ENCODE measurements around the gene E2F6. TPM values are rescaled to one million over a fixed set of nuclear protein-coding genes. Genes with fewer than 3 reads are reported as not detected.

The E2F6 gene
- total and polyA plus RNA-seq, 2 of the 4 experiments (the other 2 are of a cell fraction) = 8.2 to 10.9 TPM

DNA sequence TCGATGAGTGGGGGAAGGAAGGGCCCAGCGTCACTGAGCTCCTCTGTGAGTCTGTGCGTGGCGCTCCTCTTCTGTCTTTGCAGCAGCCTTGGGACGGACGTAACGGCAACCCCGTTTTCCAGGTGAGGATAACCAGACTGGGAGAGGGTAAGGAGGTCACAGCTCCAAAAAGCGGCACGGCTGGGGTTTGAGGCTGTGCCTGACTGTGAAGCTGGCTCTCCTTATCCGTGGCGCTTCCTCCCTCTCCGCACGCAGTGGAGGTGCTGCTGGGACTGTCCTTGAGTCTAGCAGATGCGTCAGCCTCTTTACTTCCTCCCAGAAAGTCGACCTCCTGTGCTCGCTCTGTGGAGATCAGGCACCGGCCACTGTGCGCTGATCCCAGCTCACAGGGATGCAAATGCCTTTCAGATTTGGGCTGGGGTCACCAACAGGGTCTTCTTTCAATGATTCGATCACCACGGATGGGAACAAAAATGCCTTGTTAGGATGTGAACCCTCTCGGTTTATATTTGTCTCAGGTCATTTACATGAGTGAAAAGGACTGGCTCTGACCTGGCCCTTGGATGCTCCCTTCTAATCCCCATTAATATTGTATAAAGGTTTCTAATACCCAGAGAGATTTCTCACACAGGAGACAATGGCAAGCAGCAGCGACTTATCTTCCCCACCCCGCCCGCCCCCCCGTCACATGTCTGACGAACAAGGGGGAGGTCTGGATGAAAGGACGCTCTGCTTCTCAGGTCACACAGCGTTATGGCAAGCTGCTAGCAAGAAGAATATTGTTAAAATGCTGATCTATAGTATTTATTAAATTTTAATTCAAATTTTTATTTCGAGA lies 30.1 kb upstream of the E2F6 start:
- H3K56ac ChIP-seq (ENCODE audit: extremely low read depth, insufficient read depth, low read length) = no peak overlapping the region
- no peaks in the 10 kb centered on the region for H3K36me3 ChIP-seq (ENCODE audit: control insufficient read depth, insufficient read depth, low read length)
- H3K27me3 ChIP-seq (ENCODE audit: control insufficient read depth, insufficient read depth, low read length) = peaks cover 57% of the 10 kb centered on the region
- ATAC-seq (ENCODE audit: low read depth) = peak; percentile 32; the same call in 1 of the 2 replicates
- no peak overlapping the region for H2BK5ac ChIP-seq (ENCODE audit: low read depth, low read length, poor library complexity, severe bottlenecking)
- WGBS, 2 experiments (ENCODE audit: extremely low coverage in 2 of 2, insufficient read length in 1 of 2) = 25% methylated on average over 14 of the region's 30 CpGs; no CpG with 5 or more reads in 1 of the 2 experiments
- no peak overlapping the region for H4K8ac ChIP-seq (ENCODE audit: low read depth in 2 of 2, low read length in 2 of 2)
- in situ Hi-C loops (cut with MboI; ENCODE audit: low sequenced_read_pairs) = no loop called here
- H2BK20ac ChIP-seq (ENCODE audit: low read depth, low read length) = no peak overlapping the region
- no peak overlapping the region for H4K5ac ChIP-seq (ENCODE audit: low read depth, low read length)
- no peak overlapping the region for H3K27ac ChIP-seq (ENCODE audit: insufficient read depth, low read length)
- no peak overlapping the region for H2BK15ac ChIP-seq (ENCODE audit: low read depth, low read length)
- no peaks in the 10 kb centered on the region for H4K20me1 ChIP-seq (ENCODE audit: insufficient read depth, low read length)
- no peak overlapping the region for H2AK9ac ChIP-seq (replicated peaks; ENCODE audit: low read depth, low read length, poor library complexity)
- no peak overlapping the region for H3K14ac ChIP-seq (replicated peaks; ENCODE audit: low read depth, low read length)
- H3K18ac ChIP-seq (ENCODE audit: low read depth, low read length) = no peak overlapping the region
- H3K9ac ChIP-seq (ENCODE audit: low read depth, low read length) = no peak overlapping the region
- no TSS peak for BruUV-seq (replicated peaks)
- no peaks in the 10 kb centered on the region for H3K79me1 ChIP-seq (ENCODE audit: low read depth in 1 of 2, low read length in 2 of 2)
- no peak overlapping the region for H3K23ac ChIP-seq (ENCODE audit: low read depth, low read length)
- TF ChIP-seq RFX5 (IDR thresholded peaks at IDR 0.05; ENCODE audit: low read depth, low read length) (no peak), MAZ (IDR thresholded peaks at IDR 0.05; ENCODE audit: borderline replicate concordance, low read depth, low read length) (no peak), SMC3 (IDR thresholded peaks at IDR 0.05; ENCODE audit: low read depth, low read length) (no peak), RCOR1 (IDR thresholded peaks at IDR 0.05; ENCODE audit: insufficient replicate concordance, low read length) (no peak), MXI1 (IDR thresholded peaks at IDR 0.05; ENCODE audit: borderline replicate concordance, low read depth, low read length) (no peak), CEBPB (IDR thresholded peaks at IDR 0.05; ENCODE audit: low read depth, low read length) (no peak)
- no peak overlapping the region for H3K4ac ChIP-seq (ENCODE audit: low read depth, low read length)
- H3K4me3 ChIP-seq (ENCODE audit: insufficient read depth, low read depth, low read length) = no peak overlapping the region
- POLR2A ChIA-PET (ENCODE audit: unreplicated experiment) = no interaction called here
- intact Hi-C loops (cut with micrococcal nuclease) = no loop called here
- no peak overlapping the region for H2BK120ac ChIP-seq (ENCODE audit: low read depth, low read length)
- DNase-seq = no peak
- no peaks in the 10 kb centered on the region for H3K9me1 ChIP-seq (ENCODE audit: insufficient read depth, low read length)
- H3K9me3 ChIP-seq (ENCODE audit: control insufficient read depth, insufficient read depth, low read length) = no peaks in the 10 kb centered on the region
- dilution Hi-C loops (cut with HindIII; ENCODE audit: low sequenced_read_pairs, unreplicated experiment) = no loop called here
- H3K4me1 ChIP-seq (ENCODE audit: control insufficient read depth, insufficient read depth, low read length) = peaks cover 2% of the 10 kb centered on the region; the same call in 1 of the 2 replicates
- CTCF ChIA-PET = interaction anchor here (0.5 to 0.6 kb wide), 2 partner anchors 32 to 70 kb away, joined by 3 read pairs; no protein-coding TSS in a partner anchor
- no peak overlapping the region for H4K91ac ChIP-seq (ENCODE audit: insufficient read depth, low read depth, low read length)
- H3K4me2 ChIP-seq (ENCODE audit: low read depth, low read length) = no peak overlapping the region
- no peak overlapping the region for H2AK5ac ChIP-seq (ENCODE audit: low read depth, low read length)
- peak overlapping the region; percentile 55 for H2AFZ ChIP-seq (replicated peaks; ENCODE audit: low read length, poor library complexity)
